Fibroblast of mammary gland (primary cell): ENCODE measurements around the gene TAC1.

Experiments used
- DNase-seq: peaks from one replicate; pipeline ENCODE4 v3.0.0-alpha.2; 2010; ENCODE audit warnings: low read depth
- H3K4me3 ChIP-seq: 2 replicates; pipeline ENCODE4 v1.5.1; 2011; ENCODE audit warnings: low read depth, mild to moderate bottlenecking, low read length, moderate library complexity; ENCODE audit not compliant: control insufficient read depth
- TF ChIP-seq, protein P1 (sequence below): conservative IDR thresholded peaks from 2 replicates; pipeline ENCODE4 v1.5.1; 2011; ENCODE audit warnings: low read depth, low read length, inconsistent platforms; ENCODE audit not compliant: control insufficient read depth, insufficient read depth

The TAC1 gene

DNA sequence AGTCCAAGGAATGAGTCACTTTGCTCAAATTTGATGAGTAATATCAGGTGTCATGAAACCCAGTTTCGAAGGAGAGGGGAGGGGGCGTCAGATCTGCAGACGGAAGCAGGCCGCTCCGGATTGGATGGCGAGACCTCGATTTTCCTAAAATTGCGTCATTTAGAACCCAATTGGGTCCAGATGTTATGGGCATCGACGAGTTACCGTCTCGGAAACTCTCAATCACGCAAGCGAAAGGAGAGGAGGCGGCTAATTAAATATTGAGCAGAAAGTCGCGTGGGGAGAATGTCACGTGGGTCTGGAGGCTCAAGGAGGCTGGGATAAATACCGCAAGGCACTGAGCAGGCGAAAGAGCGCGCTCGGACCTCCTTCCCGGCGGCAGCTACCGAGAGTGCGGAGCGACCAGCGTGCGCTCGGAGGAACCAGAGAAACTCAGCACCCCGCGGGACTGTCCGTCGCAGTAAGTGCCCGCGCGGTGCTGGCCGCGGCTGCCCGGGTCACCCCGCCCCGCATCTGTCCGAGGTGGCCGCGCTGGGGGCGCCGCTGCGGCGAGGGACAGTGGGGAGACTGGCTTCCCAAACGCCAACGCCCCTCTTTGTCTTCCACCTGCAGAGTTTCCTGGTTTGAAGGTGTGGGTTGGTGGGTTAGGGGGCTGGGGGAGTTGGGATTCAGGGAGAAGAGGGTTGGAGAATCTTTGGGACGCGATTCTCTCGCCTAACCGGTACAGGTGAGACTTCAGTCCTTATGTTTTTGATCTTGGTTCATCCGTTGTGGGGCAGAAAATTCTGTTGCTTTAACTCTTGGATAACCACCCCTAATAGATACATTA lies at the start of gene TAC1:
TAC1 (plus strand) TSS at position 351 of the 829 bp plus-strand sequence. CDS start 527 bp downstream, outside the sequence.
- DNase-seq: peak; percentile 66
- peak within 1 kb of the TSS; percentile 31 for H3K4me3 ChIP-seq
- TF ChIP-seq, protein P1, sequence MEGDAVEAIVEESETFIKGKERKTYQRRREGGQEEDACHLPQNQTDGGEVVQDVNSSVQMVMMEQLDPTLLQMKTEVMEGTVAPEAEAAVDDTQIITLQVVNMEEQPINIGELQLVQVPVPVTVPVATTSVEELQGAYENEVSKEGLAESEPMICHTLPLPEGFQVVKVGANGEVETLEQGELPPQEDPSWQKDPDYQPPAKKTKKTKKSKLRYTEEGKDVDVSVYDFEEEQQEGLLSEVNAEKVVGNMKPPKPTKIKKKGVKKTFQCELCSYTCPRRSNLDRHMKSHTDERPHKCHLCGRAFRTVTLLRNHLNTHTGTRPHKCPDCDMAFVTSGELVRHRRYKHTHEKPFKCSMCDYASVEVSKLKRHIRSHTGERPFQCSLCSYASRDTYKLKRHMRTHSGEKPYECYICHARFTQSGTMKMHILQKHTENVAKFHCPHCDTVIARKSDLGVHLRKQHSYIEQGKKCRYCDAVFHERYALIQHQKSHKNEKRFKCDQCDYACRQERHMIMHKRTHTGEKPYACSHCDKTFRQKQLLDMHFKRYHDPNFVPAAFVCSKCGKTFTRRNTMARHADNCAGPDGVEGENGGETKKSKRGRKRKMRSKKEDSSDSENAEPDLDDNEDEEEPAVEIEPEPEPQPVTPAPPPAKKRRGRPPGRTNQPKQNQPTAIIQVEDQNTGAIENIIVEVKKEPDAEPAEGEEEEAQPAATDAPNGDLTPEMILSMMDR: no peak

DNA sequence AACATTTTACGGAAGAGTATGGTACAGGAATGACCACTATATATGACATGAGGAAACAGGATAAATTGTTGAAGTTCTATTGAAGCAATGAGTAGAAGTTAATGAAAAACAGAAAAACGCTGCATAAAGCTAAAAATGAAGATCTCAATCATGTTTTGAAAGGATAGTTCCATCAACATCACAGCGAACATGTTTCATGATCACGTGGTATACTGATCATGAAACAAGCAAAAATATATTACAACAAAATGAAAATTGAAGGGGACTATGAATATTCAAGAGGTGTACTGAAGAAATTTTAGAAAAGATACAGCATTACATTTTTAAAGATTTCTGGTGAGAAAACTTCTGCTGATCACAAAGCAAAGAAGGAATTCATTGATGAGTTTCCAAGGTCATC lies 45.9 kb upstream of the TAC1 start:
- no peak for DNase-seq
- TF ChIP-seq, protein P1: no peak
- H3K4me3 ChIP-seq: no peak overlapping the region

DNA sequence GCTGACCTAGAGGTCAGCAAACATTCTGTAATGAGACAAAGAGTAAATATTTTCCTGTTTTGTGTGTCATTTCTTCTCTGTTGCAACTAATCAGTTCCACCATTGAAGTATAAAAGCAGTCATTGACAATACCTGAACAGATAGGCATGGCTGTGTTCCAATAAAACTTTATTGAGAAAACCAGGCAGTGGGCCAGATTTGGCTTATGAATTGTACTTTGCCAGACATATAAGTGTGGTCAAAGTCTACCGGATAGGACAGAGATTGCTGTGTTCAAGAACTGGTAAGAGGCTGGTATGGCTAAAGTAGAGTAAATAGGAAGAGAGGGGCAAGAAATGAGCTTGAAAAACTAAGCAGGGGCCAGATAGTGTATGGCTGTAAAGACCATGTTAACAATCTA lies 38.3 kb upstream of the TAC1 start:
- H3K4me3 ChIP-seq: no peak overlapping the region
- DNase-seq: no peak
- TF ChIP-seq, protein P1: no peak

DNA sequence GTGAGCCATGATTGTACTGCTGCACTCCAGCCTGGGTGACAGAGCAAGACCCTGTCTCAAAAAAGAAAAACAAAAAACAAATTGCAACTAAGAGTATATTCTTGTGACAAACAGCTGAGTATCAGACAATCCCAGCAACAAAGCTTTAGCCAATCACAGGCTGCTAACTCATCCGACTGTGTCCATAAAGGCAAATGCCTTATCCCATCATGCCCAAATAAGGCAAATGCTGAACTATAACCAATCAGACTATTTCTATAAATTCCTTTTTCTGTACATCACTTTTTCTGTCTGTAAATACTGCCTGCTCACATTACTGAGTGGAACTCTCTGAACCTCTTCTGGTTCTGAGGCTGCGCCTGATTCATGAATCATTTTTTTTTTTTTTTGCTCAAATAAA lies 37.5 kb upstream of the TAC1 start:
- TF ChIP-seq, protein P1: no peak
- DNase-seq: no peak

DNA sequence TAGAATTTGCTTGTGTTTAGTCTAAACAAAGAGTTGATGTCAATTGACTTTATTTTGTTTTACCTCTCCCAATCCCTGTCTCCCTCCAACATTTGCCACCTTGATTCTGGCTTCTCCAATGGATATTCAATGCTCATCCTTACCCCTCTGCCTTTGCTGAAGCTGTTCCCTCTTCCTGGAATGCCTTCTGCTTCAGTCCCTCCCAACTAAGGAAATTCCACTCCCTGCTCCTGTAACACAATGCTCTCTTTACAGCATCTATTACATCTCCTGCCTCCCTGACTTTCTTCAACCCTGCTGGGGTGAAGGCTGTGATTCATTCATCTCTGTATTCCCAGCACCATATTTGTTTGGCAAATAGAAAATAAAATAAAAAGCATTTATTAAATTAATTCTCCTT lies 34.5 kb upstream of the TAC1 start:
- DNase-seq: no peak
- no peak overlapping the region for H3K4me3 ChIP-seq
- TF ChIP-seq, protein P1: no peak

More for the DNA sequence above, 37.5 kb upstream of the TAC1 start:
- no peak overlapping the region for H3K4me3 ChIP-seq

DNA sequence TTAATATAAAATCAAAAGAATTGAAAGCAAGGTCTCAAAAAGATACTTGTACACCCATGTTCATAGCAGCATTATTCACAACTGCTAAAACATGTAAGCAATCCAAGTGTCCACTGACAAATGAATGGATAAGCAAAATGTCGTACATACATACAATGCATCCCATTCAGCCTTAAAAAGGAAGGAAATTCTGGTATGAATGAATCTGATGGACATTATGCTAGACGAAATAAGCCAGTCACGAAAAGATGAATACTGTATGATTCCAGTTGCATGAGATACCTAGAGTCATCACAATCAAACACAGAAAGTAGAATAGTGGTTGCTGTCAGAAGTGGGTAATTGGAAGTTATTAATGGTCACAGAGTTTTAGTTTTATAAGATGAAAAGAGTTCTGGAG lies 9.5 kb upstream of the TAC1 start:
- no peak overlapping the region for H3K4me3 ChIP-seq
- no peak for DNase-seq
- TF ChIP-seq, protein P1: no peak
